ENCODE measurements around the gene AMMECR1.

GRCh38 chrX:110321081-110321480 lies 3.2 kb upstream of the AMMECR1 start:
- TF ChIP-seq, protein P1, sequence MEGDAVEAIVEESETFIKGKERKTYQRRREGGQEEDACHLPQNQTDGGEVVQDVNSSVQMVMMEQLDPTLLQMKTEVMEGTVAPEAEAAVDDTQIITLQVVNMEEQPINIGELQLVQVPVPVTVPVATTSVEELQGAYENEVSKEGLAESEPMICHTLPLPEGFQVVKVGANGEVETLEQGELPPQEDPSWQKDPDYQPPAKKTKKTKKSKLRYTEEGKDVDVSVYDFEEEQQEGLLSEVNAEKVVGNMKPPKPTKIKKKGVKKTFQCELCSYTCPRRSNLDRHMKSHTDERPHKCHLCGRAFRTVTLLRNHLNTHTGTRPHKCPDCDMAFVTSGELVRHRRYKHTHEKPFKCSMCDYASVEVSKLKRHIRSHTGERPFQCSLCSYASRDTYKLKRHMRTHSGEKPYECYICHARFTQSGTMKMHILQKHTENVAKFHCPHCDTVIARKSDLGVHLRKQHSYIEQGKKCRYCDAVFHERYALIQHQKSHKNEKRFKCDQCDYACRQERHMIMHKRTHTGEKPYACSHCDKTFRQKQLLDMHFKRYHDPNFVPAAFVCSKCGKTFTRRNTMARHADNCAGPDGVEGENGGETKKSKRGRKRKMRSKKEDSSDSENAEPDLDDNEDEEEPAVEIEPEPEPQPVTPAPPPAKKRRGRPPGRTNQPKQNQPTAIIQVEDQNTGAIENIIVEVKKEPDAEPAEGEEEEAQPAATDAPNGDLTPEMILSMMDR (IDR thresholded peaks at IDR 0.05): no peak
- no peak for TF ChIP-seq POLR2A (IDR thresholded peaks at IDR 0.05)

Measured in prostate gland (tissue), 2 donors.